Endometrial microvascular endothelial cells (primary cell): ENCODE data around the gene CTDSP2. TPM values are rescaled to one million over a fixed set of nuclear protein-coding genes. Genes with fewer than 3 reads are reported as not detected.
"Not testable (repeated sequence)": the region's sequence is repeated elsewhere in the genome, so short reads cannot be mapped to it uniquely, and the experiment has no call there.

ENCODE experiments used
- in situ Hi-C: cut with HindIII; loops from 2 replicates; pipeline ENCODE4 v1.10.0; 2017; ENCODE audit warnings: low sequenced_read_pairs, low pct_unique_long_range_greater_than_20kb; ENCODE audit errors: inconsistent ontology term
- total RNA-seq: library from RNA; depleted of rRNA; stranded (reverse); fragments of >200 nt; gene quantifications from one replicate; pipeline ENCODE4 v1.2.3, GENCODE V29; 2015; ENCODE audit errors: inconsistent ontology term

Gene CTDSP2
- total RNA-seq, 1 donor from 2014 or later, result 109 TPM

- in situ Hi-C loops, result no loop called here
Measured at GRCh38 chr12:57775044-57775443, 71.5 kb downstream of the CTDSP2 start.

GRCh38 chr12:57774634-57775033, 71.9 kb downstream of the CTDSP2 start:
- in situ Hi-C loops, result not testable (repeated sequence)

DNA sequence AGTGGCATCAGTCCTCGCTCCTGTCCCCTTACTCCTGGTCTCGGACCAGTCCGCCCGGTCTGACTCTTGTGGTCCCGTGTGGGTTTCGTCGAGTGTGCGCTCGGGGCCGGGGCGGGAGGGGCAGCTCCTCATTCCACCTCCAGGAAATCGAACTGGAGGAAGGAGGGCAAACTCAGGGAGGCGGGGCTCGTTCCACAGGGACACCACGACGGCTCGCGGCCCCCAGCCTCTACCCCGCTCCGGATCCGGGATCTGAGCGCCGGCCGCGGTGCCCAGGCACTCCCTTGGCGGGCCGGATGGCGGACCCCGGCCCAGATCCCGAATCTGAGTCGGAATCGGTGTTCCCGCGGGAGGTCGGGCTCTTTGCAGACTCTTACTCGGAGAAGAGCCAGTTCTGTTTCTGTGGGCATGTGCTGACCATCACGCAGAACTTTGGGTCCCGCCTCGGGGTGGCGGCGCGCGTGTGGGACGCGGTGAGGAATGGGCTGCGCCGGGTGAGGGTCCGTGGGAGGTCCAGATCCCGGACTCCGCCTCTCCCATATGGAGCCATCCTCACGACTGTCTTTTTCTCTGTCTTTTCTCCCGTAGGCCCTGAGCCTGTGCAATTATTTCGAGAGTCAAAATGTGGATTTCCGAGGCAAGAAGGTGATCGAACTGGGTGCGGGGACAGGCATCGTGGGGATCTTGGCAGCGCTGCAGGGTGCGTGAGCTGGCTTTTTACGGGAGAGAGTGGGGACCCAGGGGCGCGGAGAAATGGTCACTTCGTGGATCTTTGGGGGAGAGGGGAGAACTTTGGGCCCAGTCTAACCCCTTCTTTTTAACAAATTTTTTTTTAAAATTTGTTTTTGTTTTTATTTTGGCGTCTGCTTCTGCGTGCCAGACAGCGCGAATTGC, 73.9 kb downstream of the CTDSP2 start, which contains the start of gene EEF1AKMT3:
Gene EEF1AKMT3, plus strand, starts transcription at position 186 of the 894 bp plus-strand sequence. Its CDS starts 111 bp downstream, at position 297.
- in situ Hi-C loops, result no loop called here

- in situ Hi-C loops, result no loop called here
Measured at GRCh38 chr12:57771873-57772428, 74.6 kb downstream of the CTDSP2 start, which contains the start of gene METTL1. METTL1 (minus strand) TSS chr12:57772105; CDS start chr12:57772083, 22 bp downstream.

DNA sequence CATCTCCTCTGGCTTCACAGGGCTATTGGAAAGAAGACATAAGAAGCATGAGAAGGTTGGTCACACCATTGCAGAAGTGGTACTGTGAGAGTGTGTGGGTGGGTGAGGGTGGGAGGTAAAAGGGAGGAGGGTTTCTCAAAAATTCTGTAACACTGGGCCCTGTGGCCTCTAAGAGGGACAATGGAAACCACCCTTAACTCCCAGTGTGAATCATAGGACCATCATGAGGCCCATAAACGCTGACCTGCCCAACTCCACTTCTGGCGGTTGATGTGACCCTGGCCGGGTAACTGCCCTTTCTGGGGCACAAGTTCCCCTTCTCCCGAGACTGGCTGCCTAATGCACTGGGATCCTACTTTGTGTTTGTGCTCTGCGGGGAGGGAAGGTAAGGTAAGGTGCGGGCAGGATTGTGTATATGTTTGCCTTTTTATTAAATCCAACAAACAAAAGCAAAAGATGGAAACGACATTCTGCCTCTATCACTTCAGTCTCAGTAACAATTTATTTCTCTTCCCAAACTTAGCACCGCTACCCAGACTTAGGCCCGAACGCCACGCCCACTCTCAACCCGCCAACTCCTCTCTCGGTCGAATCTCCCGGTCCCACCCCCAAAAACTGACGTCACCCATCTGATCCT, 75.2 kb downstream of the CTDSP2 start:
- in situ Hi-C loops, result no loop called here

- in situ Hi-C loops, result no loop called here
Measured at GRCh38 chr12:57770734-57771133, 75.8 kb downstream of the CTDSP2 start.

Other genes with a start within 250 kb of the CTDSP2 start
- gene DTX3, start 241.9 kb downstream of the CTDSP2 start, total RNA-seq, result 6.2 TPM
- 0.09 TPM for gene ARHGEF25, start 235.3 kb downstream of the CTDSP2 start, total RNA-seq
- gene B4GALNT1, start 213.5 kb downstream of the CTDSP2 start, total RNA-seq, result 0.19 TPM
- gene OS9, start 152.6 kb downstream of the CTDSP2 start, total RNA-seq, result 295 TPM
- gene AGAP2, start 108.0 kb downstream of the CTDSP2 start, total RNA-seq, result 1.2 TPM
- 37.3 TPM for gene TSPAN31, start 101.7 kb downstream of the CTDSP2 start, total RNA-seq
- gene CDK4, start 94.4 kb downstream of the CTDSP2 start, total RNA-seq, result 291 TPM
- 0.37 TPM for gene MARCHF9, start 91.6 kb downstream of the CTDSP2 start, total RNA-seq
- gene CYP27B1, start 79.7 kb downstream of the CTDSP2 start, total RNA-seq, result 1.9 TPM
- 15.3 TPM for gene METTL1, start 74.6 kb downstream of the CTDSP2 start, total RNA-seq
- 11.7 TPM for gene EEF1AKMT3, start 74.1 kb downstream of the CTDSP2 start, total RNA-seq
- 45.9 TPM for gene TSFM, start 63.9 kb downstream of the CTDSP2 start, total RNA-seq
- 0.46 TPM for gene AVIL, start 28.0 kb downstream of the CTDSP2 start, total RNA-seq
- 3.7 TPM for gene ATP23, start 94.8 kb upstream of the CTDSP2 start, total RNA-seq